PC-9 (cell line): ENCODE data around the gene TSR3. TPM values are rescaled to one million over a fixed set of nuclear protein-coding genes. Genes with fewer than 3 reads are reported as not detected.

Experiments used
- BruUV-seq: library from RNA; stranded (reverse); fragments of 400-500 nt; replicated peaks from 2 replicates; lab custom pipeline; 2021; lab: Mats Ljungman, UMichigan
- CTCF ChIA-PET: fragments of 300-600 bp; sonication (Branson Sonifier 250); formaldehyde crosslinking; loops from one replicate; lab custom pipeline; 2022; ENCODE audit warnings: antibody characterized with exemption; lab: Charles Lee
- POLR2A ChIA-PET: fragments of 300-600 bp; sonication (Branson Sonifier 250); formaldehyde crosslinking; loops from one replicate; lab custom pipeline; 2022; ENCODE audit warnings: antibody characterized with exemption; ENCODE audit not compliant: unreplicated experiment; lab: Charles Lee
- DNase-seq, 2 experiments: peaks; one replicate each; pipeline versions ENCODE4 v3.0.0 to v3.0.0-alpha.2; 2015 to 2022; ENCODE audit warnings: mixed read lengths in 1 of 2
- H2AFZ ChIP-seq: fragments of 200-600 bp; sonication (generic); 2 replicates; pipeline ENCODE4 v1.8.1; 2017; ENCODE audit warnings: antibody characterized with exemption
- H3F3A ChIP-seq: fragments of 200-600 bp; sonication (generic); 2 replicates; pipeline ENCODE4 v1.8.1; 2017; ENCODE audit warnings: antibody characterized with exemption, mild to moderate bottlenecking, low read depth; ENCODE audit not compliant: insufficient read depth
- H3K27ac ChIP-seq: fragments of 200-600 bp; sonication (generic); 2 replicates; pipeline ENCODE4 v1.6.1; 2016; ENCODE audit warnings: mixed run types
- H3K27me3 ChIP-seq: fragments of 200-600 bp; sonication (generic); 2 replicates; pipeline ENCODE4 v1.6.1; 2016; ENCODE audit warnings: low read depth, mixed run types; ENCODE audit not compliant: insufficient read depth
- H3K36me3 ChIP-seq: fragments of 200-600 bp; sonication (generic); 2 replicates; pipeline ENCODE4 v1.6.1; 2016; ENCODE audit warnings: low read depth, mixed run types
- H3K4me1 ChIP-seq: fragments of 200-600 bp; sonication (generic); replicated peaks from 2 replicates; pipeline ENCODE4 v1.6.1; 2016; ENCODE audit warnings: mixed run types; ENCODE audit not compliant: insufficient read depth
- H3K4me2 ChIP-seq: fragments of 200-600 bp; sonication (generic); 2 replicates; pipeline ENCODE4 v1.6.1; 2017; ENCODE audit warnings: mixed run types
- H3K4me3 ChIP-seq: fragments of 200-600 bp; sonication (generic); 2 replicates; pipeline ENCODE4 v1.6.1; 2016; ENCODE audit warnings: mixed run types
- H3K79me2 ChIP-seq: fragments of 200-600 bp; sonication (generic); 2 replicates; pipeline ENCODE4 v1.6.1; 2017; ENCODE audit warnings: low read depth, mixed run types
- H3K9me2 ChIP-seq: fragments of 200-600 bp; sonication (generic); 2 replicates; pipeline ENCODE4 v1.8.1; 2017; ENCODE audit warnings: mild to moderate bottlenecking; ENCODE audit not compliant: insufficient read depth
- H3K9me3 ChIP-seq: fragments of 200-600 bp; sonication (generic); 2 replicates; pipeline ENCODE4 v1.8.1; 2016; ENCODE audit warnings: low read depth; ENCODE audit not compliant: insufficient read depth
- H4K20me1 ChIP-seq: fragments of 200-600 bp; sonication (generic); 2 replicates; pipeline ENCODE4 v1.8.1; 2017; ENCODE audit not compliant: insufficient read depth
- EZH2 ChIP-seq: fragments of 200-600 bp; sonication (generic); IDR thresholded peaks from 2 replicates; pipeline ENCODE4 v1.8.0; 2017; ENCODE audit warnings: antibody characterized with exemption, low read depth
- intact Hi-C: fragments of 100-400 bp; cut with micrococcal nuclease; formaldehyde crosslinking; loops from one replicate; pipeline ENCODE4 v1.10.0; 2022; ENCODE audit not compliant: unreplicated experiment
- total RNA-seq: library from RNA; stranded (reverse); gene quantifications from 2 replicates; pipeline ENCODE4 v1.2.3, GENCODE V29; 2021
- TF ChIP-seq, protein P1 (sequence below): fragments of 200-600 bp; sonication (generic); conservative IDR thresholded peaks from 2 replicates; pipeline ENCODE4 v1.6.1; 2017; ENCODE audit warnings: mixed run types, antibody characterized with exemption, mild to moderate bottlenecking, moderate library complexity

The TSR3 gene
- total RNA-seq, 1 experiment from 2014 or later: 69.5 TPM

DNA sequence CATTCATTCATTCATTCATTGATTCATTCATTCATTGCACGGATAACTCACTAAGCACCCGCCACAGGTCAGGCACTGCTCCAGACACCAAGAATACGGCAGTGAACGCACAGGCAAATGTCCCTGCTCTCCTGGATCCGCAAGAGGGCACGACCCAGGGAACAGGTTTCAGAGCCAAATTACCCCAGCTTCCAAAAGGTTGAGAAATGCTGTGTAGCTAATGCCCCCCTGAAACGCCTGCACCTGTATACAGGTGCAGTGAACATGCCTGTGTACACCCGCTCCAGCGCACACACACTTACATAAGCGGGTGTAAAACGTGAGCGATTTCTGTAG is 51.8 kb downstream of the TSR3 start:
- Histone ChIP-seq H3F3A (peaks cover 52% of the 10 kb centered on the region), H3K4me2 (no peak overlapping the region), H3K79me2 (no peaks in the 10 kb centered on the region), H4K20me1 (no peaks in the 10 kb centered on the region), H3K4me3 (no peak overlapping the region), H3K9me3 (no peaks in the 10 kb centered on the region), H2AFZ (no peak overlapping the region), H3K36me3 (no peaks in the 10 kb centered on the region), H3K4me1 (peaks cover 51% of the 10 kb centered on the region), H3K27ac (no peak overlapping the region), H3K9me2 (no peaks in the 10 kb centered on the region), H3K27me3 (no peaks in the 10 kb centered on the region)
- DNase-seq: no peak
- intact Hi-C loops: loop anchor here (10.0 kb wide), 1 partner anchor 115 kb away; the partner anchor contains the start of gene UNKL
- TF ChIP-seq EZH2: no peak
- TF ChIP-seq, protein P1, sequence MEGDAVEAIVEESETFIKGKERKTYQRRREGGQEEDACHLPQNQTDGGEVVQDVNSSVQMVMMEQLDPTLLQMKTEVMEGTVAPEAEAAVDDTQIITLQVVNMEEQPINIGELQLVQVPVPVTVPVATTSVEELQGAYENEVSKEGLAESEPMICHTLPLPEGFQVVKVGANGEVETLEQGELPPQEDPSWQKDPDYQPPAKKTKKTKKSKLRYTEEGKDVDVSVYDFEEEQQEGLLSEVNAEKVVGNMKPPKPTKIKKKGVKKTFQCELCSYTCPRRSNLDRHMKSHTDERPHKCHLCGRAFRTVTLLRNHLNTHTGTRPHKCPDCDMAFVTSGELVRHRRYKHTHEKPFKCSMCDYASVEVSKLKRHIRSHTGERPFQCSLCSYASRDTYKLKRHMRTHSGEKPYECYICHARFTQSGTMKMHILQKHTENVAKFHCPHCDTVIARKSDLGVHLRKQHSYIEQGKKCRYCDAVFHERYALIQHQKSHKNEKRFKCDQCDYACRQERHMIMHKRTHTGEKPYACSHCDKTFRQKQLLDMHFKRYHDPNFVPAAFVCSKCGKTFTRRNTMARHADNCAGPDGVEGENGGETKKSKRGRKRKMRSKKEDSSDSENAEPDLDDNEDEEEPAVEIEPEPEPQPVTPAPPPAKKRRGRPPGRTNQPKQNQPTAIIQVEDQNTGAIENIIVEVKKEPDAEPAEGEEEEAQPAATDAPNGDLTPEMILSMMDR: no peak
- no TSS peak for BruUV-seq
- ChIA-PET CTCF (no interaction called here), POLR2A (no interaction called here)

Other genes with a start within 250 kb of the TSR3 start
- gene CACNA1H, start 198.8 kb downstream of the TSR3 start, total RNA-seq: 0.08 TPM in 1 of 2 replicates, not detected in the other
- not detected in 2 replicates for gene TPSG1, start 126.6 kb downstream of the TSR3 start, total RNA-seq
- not detected in 2 replicates for gene TPSB2, start 121.7 kb downstream of the TSR3 start, total RNA-seq
- gene TPSAB1, start 111.2 kb downstream of the TSR3 start, total RNA-seq: not detected in 2 replicates
- not detected in 2 replicates for gene TPSD1, start 95.8 kb downstream of the TSR3 start, total RNA-seq
- 218 and 271 TPM in 2 replicates for gene UBE2I, start 42.2 kb downstream of the TSR3 start, total RNA-seq
- 35.0 and 47.3 TPM in 2 replicates for gene BAIAP3, start 18.2 kb downstream of the TSR3 start, total RNA-seq
- 40.6 and 50.7 TPM in 2 replicates for gene GNPTG, start 53 bp upstream of the TSR3 start, total RNA-seq
- gene UNKL, start 62.8 kb upstream of the TSR3 start, total RNA-seq: 111 and 112 TPM in 2 replicates
- 21.7 and 27.5 TPM in 2 replicates for gene UQCC4, start 68.9 kb upstream of the TSR3 start, total RNA-seq
- not detected in 2 replicates for gene PERCC1, start 79.2 kb upstream of the TSR3 start, total RNA-seq
- 2.4 and 2.8 TPM in 2 replicates for gene CCDC154, start 92.7 kb upstream of the TSR3 start, total RNA-seq
- gene CLCN7, start 123.2 kb upstream of the TSR3 start, total RNA-seq: 110 and 111 TPM in 2 replicates
- gene PTX4, start 137.1 kb upstream of the TSR3 start, total RNA-seq: 0.39 TPM in 1 of 2 replicates, not detected in the other
- 56.0 and 67.6 TPM in 2 replicates for gene TELO2, start 141.5 kb upstream of the TSR3 start, total RNA-seq
- gene TMEM204, start 181.8 kb upstream of the TSR3 start, total RNA-seq: not detected in 2 replicates